GM12891 (cell line): ENCODE results near the gene TMEM185A.

Experiments used
- POLR2A ChIP-seq: IDR thresholded peaks from 2 replicates; pipeline ENCODE4 v1.6.1; 2011; ENCODE audit warnings: low read depth, low read length, control low read depth
- POLR2AphosphoS5 ChIP-seq: IDR thresholded peaks from 2 replicates; pipeline ENCODE4 v1.6.1; 2011; ENCODE audit warnings: low read depth, low read length, control low read depth
- POU2F2 ChIP-seq: IDR thresholded peaks from 2 replicates; pipeline ENCODE4 v1.6.1; 2011; ENCODE audit warnings: low read depth, mild to moderate bottlenecking, control low read depth, low read length, moderate library complexity
- TAF1 ChIP-seq: IDR thresholded peaks from 2 replicates; pipeline ENCODE4 v1.6.1; 2011; ENCODE audit warnings: low read depth, low read length, control low read depth

DNA sequence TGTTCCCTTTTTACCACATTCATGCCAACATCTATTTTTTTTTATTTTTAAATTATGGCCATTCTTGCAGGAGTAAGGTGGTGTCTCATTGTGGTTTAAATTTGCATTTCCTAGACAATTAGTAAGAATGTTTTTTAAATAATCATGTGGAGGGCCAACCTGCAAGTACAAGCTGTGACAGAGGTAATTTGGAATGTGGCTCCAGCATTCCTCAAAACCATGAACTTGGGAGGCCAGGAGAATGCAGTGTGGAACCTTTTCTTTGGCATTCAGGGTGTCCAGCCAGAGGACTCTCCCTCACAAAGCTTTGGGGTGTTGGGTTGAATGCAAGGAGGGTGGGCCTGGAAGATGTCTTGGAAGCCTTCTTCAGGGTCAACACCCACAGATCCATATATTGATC, 7.3 kb upstream of the TMEM185A start:
- TF ChIP-seq POLR2A (no peak), POLR2AphosphoS5 (no peak), POU2F2 (no peak), TAF1 (no peak)
